ENCODE measurements around the gene SLC30A2. TPM values are rescaled to one million over a fixed set of nuclear protein-coding genes. Genes with fewer than 3 reads are reported as not detected.

The SLC30A2 gene
- total and polyA plus RNA-seq, 2 of the 13 experiments (the other 11 are each of a cell fraction or from before 2014, with no cell fraction given) = not detected

GRCh38 chr1:25997828-25998761 lies 47.8 kb downstream of the SLC30A2 start, which contains the start of gene PAFAH2 (continued):
- TF ChIP-seq KIAA2018 (CRISPR knock-in tag; IDR thresholded peaks at IDR 0.05; ENCODE audit: borderline replicate concordance) (peak; percentile 62; the same call in 1 of the 2 replicates), KAT2B (IDR thresholded peaks at IDR 0.05; ENCODE audit: borderline replicate concordance, low read depth, low read length) (no peak; the same call in 1 of the 2 replicates), PHB2 (IDR thresholded peaks at IDR 0.05; ENCODE audit: partially characterized antibody) (no peak), ZXDC (CRISPR knock-in tag; IDR thresholded peaks at IDR 0.05) (no peak), PRDM15 (CRISPR knock-in tag; IDR thresholded peaks at IDR 0.05) (no peak), ZBTB38 (CRISPR knock-in tag; IDR thresholded peaks at IDR 0.05) (peak; percentile 90), ZNF124 (CRISPR knock-in tag; IDR thresholded peaks at IDR 0.05) (peak; percentile 80; the same call in 1 of the 2 replicates)
